HG03095 (cell line): ENCODE measurements around the gene PHKA1.
"Not testable (repeated sequence)": the region's sequence is repeated elsewhere in the genome, so short reads cannot be mapped to it uniquely, and the experiment has no call there.

Source experiments
- ATAC-seq: cut with Tn5 transposase; IDR thresholded peaks from one replicate; pipeline ENCODE4 v1.9.1; 2021; ENCODE audit warnings: moderate library complexity; ENCODE audit not compliant: unreplicated experiment

PHKA1 gene

DNA sequence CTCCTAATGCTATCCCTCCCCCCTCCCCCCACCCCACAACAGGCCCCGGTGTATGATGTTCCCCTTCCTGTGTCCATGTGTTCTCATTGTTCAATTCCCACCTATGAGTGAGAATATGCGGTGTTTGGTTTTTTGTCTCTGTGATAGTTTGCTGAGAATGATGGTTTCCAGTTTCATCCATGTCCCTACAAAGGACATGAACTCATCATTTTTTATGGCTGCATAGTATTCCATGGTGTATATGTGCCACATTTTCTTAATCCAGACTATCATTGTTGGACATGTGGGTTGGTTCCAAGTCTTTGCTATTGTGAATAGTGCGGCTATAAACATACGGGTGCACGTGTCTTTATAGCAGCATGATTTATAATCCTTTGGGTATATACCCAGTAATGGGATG is 44.6 kb downstream of the PHKA1 start:
- not testable (repeated sequence) for ATAC-seq

- no peak for ATAC-seq
These were observed 47.7 kb downstream of the PHKA1 start for GRCh38 chrX:72666451-72666850.

GRCh38 chrX:72663737-72664136 is 50.4 kb downstream of the PHKA1 start:
- no peak for ATAC-seq

- ATAC-seq = no peak
These were observed 51.9 kb downstream of the PHKA1 start for GRCh38 chrX:72662020-72662747.

GRCh38 chrX:72659723-72660122 is 54.4 kb downstream of the PHKA1 start:
- ATAC-seq = no peak

GRCh38 chrX:72652082-72652481 is 62.0 kb downstream of the PHKA1 start:
- ATAC-seq = no peak

GRCh38 chrX:72644946-72645345 is 69.2 kb downstream of the PHKA1 start:
- no peak for ATAC-seq

DNA sequence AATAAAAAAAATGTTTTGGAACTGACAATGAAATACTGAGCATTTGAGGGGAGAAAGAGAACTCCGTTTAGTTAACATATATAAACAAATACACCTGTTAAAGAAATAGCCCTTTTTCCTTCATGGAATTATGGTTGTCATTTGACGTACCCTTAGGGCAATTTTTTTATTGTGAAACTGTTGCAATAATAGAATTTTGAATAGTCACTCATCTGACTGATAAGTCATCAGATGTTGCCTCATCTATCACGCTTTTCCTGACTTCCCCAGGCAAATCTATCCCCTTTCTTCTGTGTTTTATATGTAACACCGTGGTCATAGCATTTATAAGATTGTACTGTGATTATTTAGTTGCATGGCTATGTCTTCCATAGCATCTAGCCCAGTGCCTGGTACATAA is 72.5 kb downstream of the PHKA1 start:
- ATAC-seq = no peak

GRCh38 chrX:72635930-72636329 is 78.2 kb downstream of the PHKA1 start:
- ATAC-seq = no peak

DNA sequence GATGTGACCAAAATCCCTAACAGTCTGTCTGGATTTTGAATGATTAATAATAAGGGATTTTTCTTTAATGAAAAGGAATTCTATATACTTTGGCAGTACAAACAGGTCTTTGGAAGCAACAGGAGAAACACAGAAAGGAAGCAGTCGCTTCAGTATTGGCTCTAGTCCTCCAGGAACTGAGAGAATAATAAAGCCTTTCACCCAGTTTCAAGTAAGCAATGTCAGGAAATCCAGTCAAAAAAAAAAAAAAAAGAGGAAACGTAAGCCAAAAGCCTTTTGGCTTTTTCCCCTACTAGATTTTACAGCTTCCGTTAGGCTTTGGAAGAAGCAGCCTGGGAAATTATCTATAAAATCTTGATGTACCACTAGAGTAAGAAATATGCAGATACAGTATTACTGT is 79.8 kb downstream of the PHKA1 start:
- no peak for ATAC-seq

DNA sequence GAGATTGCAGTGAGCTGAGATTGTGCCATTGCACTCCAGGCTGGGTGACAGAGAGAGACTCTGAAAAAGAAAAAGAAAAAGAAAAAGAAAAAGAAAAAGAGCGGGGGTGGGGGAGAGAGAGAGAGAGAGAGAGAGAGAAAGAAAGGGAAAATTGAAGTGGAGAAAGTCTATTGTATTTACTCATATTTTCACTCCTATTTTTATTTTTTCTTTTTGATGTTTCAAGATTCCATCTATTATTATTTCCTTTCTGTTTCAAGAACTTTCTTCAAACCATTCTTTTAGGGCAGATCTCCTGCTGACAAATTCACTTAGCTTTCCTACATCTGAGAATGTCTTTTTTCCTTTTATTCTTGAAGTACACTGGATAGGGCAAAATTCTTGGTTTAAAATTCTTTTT is 83.9 kb downstream of the PHKA1 start:
- ATAC-seq = no peak

DNA sequence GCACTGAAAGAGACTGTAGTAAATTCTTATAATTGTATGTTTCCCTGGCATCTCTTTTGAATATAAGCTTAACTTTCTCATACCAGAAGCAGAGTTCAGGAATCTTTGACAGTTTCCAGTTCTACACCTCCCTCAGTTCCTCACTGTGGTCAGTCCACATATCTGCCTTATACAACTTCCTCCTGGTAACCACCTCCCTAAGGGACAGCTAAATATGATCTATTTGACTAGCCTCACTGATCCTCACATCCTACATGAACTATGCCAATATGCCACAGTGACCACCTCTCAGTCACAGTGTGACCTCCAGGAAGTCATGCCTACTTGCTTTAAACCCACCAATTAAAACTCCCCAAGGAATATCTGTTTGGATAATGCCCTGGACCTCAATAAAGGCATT is 89.9 kb downstream of the PHKA1 start:
- no peak for ATAC-seq

DNA sequence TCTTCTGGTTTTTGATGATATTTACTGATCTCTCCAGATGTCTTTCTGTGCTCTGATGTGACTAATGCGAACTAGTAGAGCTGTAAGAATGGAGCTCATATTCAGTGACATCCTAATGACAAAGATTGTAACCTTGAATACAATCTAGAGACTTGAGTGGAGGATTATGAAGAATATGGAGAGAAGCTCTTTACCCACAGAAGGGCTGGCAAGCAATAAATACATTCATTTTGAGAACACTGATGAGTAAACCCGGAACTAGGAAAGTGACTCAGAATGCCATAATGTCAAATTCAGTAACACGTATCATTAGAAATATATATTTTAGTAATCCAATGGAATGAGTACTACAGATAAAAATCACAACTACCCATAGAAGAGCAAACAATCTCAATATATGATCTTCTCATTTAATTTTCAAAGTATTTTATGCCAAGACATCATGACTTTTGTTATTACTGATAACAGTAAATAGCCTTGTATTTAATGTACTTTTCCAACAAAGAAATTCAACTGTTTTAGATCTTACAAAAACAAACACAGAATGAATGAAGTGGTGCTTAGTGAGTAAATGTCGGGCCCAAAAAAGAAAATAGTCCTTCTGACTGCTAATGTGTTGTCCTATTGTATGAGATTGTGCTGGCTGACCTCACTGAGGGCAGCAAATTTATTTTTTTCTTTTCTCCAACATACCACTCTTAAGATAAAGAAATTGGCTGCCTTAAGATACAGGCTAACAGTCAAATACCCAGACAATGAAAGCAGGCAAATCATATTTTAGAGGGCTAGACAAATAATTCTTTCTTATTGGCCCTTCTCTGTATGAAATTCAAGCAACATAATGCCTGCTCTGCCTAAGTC is 92.3 kb downstream of the PHKA1 start:
- peak; percentile 69 for ATAC-seq

DNA sequence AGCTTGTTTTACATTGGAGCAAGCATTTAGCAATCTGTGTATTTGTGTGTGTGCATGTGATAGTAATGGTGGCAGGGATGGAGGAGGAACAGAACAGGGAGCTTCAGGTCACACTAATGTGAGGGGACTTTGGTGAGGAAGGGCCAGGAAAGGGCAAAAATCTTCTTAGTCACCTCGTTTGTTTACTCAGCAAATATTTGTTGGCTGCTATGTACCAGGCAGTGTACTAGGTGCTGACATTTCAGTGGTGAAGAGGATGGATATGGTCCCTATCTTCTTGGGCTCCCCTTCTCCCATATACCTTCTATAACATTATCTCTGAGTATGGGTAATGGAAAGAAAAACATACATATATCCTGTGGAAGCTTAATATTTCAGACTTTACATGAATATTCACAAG is 92.9 kb downstream of the PHKA1 start:
- peak; percentile 6 for ATAC-seq

DNA sequence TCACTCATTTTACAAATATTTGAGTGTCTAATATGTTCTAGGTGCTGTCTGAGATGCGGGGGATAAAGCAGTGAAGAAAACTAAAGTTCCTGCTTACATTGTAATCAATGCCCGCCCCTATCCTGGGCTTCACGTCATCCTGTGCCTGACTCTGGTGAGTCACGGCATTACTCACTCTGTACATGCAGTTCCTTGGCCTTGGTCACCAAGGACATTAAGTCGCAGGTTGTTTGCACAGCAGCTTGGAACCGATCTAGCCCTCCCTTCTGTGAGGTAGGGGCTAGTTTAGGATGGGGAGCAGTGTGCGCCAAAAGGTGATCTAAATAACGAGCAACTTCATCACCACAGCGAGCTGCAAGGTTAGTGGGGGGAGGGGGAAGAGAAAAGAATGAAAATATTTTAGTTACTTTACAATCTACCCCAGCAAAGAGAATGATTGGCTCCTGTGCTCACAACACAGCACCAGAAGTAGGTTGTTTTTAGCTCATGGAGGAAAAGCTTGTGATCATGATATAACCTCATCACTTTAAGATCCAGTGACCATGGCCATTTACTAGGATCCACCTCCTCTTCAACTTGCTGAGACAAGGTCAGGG is 93.5 kb downstream of the PHKA1 start:
- ATAC-seq = no peak

GRCh38 chrX:72609313-72609712 is 104.8 kb downstream of the PHKA1 start:
- ATAC-seq = no peak

DNA sequence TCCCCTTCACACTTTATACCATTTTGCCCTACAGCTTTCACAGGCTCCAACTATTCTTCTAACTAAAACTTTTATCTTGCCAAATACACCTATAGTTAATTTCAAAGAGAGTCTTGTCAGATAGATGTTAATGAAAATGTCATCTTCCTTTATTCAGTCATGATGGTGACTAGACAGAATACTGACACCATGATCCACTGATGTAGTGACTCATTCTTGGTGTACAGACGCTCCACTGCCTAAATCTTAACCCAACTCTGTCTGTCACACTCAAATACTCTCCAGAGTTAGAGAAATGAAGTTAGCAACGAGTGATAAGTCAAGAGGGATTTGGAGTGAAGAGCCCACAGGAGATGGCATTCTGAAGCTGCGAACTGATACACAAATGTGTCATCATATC is 109.4 kb downstream of the PHKA1 start:
- no peak for ATAC-seq

GRCh38 chrX:72604112-72604511 is 110.0 kb downstream of the PHKA1 start:
- no peak for ATAC-seq

DNA sequence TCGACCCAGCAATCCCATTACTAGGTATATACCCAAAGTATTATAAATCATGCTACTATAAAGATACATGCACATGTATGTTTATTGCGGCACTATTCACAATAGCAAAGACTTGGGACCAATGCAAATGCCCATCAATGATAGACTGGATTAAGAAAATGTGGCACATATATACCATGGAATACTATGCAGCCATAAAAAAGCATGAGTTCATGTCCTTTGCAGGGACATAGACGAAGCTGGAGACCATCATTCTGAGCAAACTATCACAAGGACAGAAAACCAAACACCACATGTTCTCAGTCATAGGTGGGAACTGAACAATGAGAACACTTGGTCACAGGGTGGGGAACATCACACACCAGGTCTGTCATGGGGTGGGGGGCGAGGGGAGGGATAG is 123.1 kb downstream of the PHKA1 start:
- not testable (repeated sequence) for ATAC-seq

- ATAC-seq = no peak
These were observed 129.9 kb downstream of the PHKA1 start for GRCh38 chrX:72584163-72584562.

GRCh38 chrX:72576141-72576894 is 137.8 kb downstream of the PHKA1 start:
- ATAC-seq = no peak
